K562 (cell line): Measurements from ENCODE around the gene DDX39A. TPM values are rescaled to one million over a fixed set of nuclear protein-coding genes. Genes with fewer than 3 reads are reported as not detected.

Source experiments
- ATAC-seq: fragments of 200-7000 bp; cut with Tn5 transposase; 3 replicates; pipeline ENCODE4 v1.9.1; 2020; ENCODE audit warnings: moderate library complexity
- BruUV-seq: library from RNA; stranded (reverse); fragments of 400-500 nt; replicated peaks from 2 replicates; lab custom pipeline; 2021; lab: Mats Ljungman, UMichigan
- CTCF ChIA-PET: fragments of 300-600 bp; formaldehyde crosslinking; extraction: SDS; loops from one replicate; lab custom pipeline; 2021; ENCODE audit warnings: low intra/inter-chr PET ratio; lab: Yijun Ruan, JAX
- POLR2A ChIA-PET: fragments of 300-600, 350-650 bp; sonication (Branson Sonifier 250); formaldehyde crosslinking; extraction: SDS; loops from one replicate; lab custom pipeline; 2021; ENCODE audit warnings: antibody characterized with exemption, inconsistent platforms; lab: Yijun Ruan, JAX
- DNase-seq, 4 experiments: peaks; one replicate each; pipeline versions ENCODE4 v3.0.0 to v3.0.0-alpha.2; 2011 to 2018; ENCODE audit warnings: low spot score in 3 of 4, mixed read lengths in 3 of 4; ENCODE audit errors: extremely low read depth in 1 of 4
- FAIRE-seq: peaks from 2 replicates; lab custom pipeline; 2011; peaks lifted over from hg19 to GRCh38; lab: Jason Lieb, UNC
- H2AFZ ChIP-seq: 2 replicates; pipeline ENCODE4 v1.6.0; 2011; ENCODE audit warnings: low read depth, low read length, control low read depth, inconsistent platforms
- H3K27ac ChIP-seq: fragments of 200-600 bp; 3 replicates; pipeline ENCODE4 v1.8.0; 2011; ENCODE audit warnings: low read depth, mild to moderate bottlenecking, control low read depth, inconsistent platforms, low read length, moderate library complexity, mixed read lengths; ENCODE audit errors: extremely low read depth
- H3K27me3 ChIP-seq, 2 experiments: fragments of 300-600 bp in 1 of 2; 2 replicates in 1 of 2; 3 replicates in 1 of 2; pipeline versions ENCODE4 v1.6.0 to v1.8.0; 2011; ENCODE audit warnings: inconsistent platforms in 2 of 2, low read length in 2 of 2, mild to moderate bottlenecking in 1 of 2, mixed read lengths in 1 of 2, moderate library complexity in 1 of 2; ENCODE audit not compliant: control insufficient read depth in 2 of 2, insufficient read depth in 2 of 2
- H3K36me3 ChIP-seq: fragments of 300-600 bp; 3 replicates; pipeline ENCODE4 v1.8.0; 2011; ENCODE audit warnings: mild to moderate bottlenecking, low read length, inconsistent platforms; ENCODE audit not compliant: control insufficient read depth, insufficient read depth
- H3K4me1 ChIP-seq, 2 experiments: fragments of 200-600 bp in 1 of 2; replicated peaks in 1 of 2; 2 replicates in 1 of 2; 3 replicates in 1 of 2; pipeline versions ENCODE4 v1.5.1 to v1.8.0; 2011; ENCODE audit warnings: inconsistent platforms in 2 of 2, low read length in 2 of 2, mild to moderate bottlenecking in 1 of 2, mixed read lengths in 1 of 2, moderate library complexity in 1 of 2; ENCODE audit not compliant: control insufficient read depth in 2 of 2, insufficient read depth in 2 of 2
- H3K4me2 ChIP-seq: 2 replicates; pipeline ENCODE4 v1.6.1; 2011; ENCODE audit warnings: low read length, control low read depth, inconsistent platforms, mixed read lengths; ENCODE audit not compliant: insufficient read depth
- H3K4me3 ChIP-seq: fragments of 200-600 bp; sonication (generic), shearing (Covaris generic); 2 replicates; pipeline ENCODE4 v1.5.1; 2016; ENCODE audit warnings: control low read depth, inconsistent platforms
- H3K79me2 ChIP-seq: fragments of 200-600 bp; 3 replicates; pipeline ENCODE4 v1.8.0; 2011; ENCODE audit warnings: low read length, inconsistent platforms; ENCODE audit not compliant: control insufficient read depth, insufficient read depth
- H3K9ac ChIP-seq, 2 experiments: 2 replicates each; pipeline versions ENCODE4 v1.6.0 to v1.6.1; 2011; ENCODE audit warnings: low read depth in 2 of 2, low read length in 2 of 2, control low read depth in 1 of 2, inconsistent platforms in 1 of 2, mild to moderate bottlenecking in 1 of 2, mixed read lengths in 1 of 2; ENCODE audit not compliant: insufficient read depth in 1 of 2
- H3K9me1 ChIP-seq: one replicate; pipeline ENCODE4 v1.6.0; 2011; ENCODE audit warnings: inconsistent platforms, mild to moderate bottlenecking, low read length, moderate library complexity; ENCODE audit not compliant: control insufficient read depth, insufficient read depth
- H3K9me3 ChIP-seq: replicated peaks from 2 replicates; pipeline ENCODE4 v1.5.1; 2011; ENCODE audit warnings: low read depth, low read length, inconsistent platforms; ENCODE audit not compliant: control insufficient read depth, insufficient read depth
- H4K20me1 ChIP-seq: replicated peaks from 2 replicates; pipeline ENCODE4 v1.6.1; 2011; ENCODE audit warnings: low read length, inconsistent platforms, mixed read lengths; ENCODE audit not compliant: control insufficient read depth, insufficient read depth
- EZH2 ChIP-seq: IDR thresholded peaks from 2 replicates; pipeline ENCODE4 v1.6.1; 2012; ENCODE audit warnings: low read depth, mild to moderate bottlenecking, inconsistent platforms, low read length, borderline replicate concordance
- MYNN ChIP-seq, 2 experiments: sonication (generic); formaldehyde crosslinking in 1 of 2; IDR thresholded peaks; 2 replicates each; pipeline versions ENCODE4 v1.5.0 to v1.6.1; 2016 to 2020; ENCODE audit warnings: antibody characterized with exemption in 1 of 2, missing genetic modification reagents in 1 of 2
- NFIC ChIP-seq: fragments of 450-650 bp; IDR thresholded peaks from 2 replicates; pipeline ENCODE4 v1.6.1; 2017; ENCODE audit warnings: mild to moderate bottlenecking, inconsistent platforms
- NR1H2 ChIP-seq: sonication (generic); formaldehyde crosslinking; IDR thresholded peaks from 2 replicates; pipeline ENCODE4 v1.4.0; 2020; ENCODE audit warnings: mild to moderate bottlenecking, missing genetic modification reagents
- POLR2A ChIP-seq: fragments of 450-650 bp; conservative IDR thresholded peaks from 2 replicates; pipeline ENCODE4 v1.6.1; 2016
- POLR2B ChIP-seq: fragments of 450-650 bp; IDR thresholded peaks from 2 replicates; pipeline ENCODE4 v1.6.1; 2018; ENCODE audit warnings: low read depth; ENCODE audit not compliant: partially characterized antibody
- POLR2G ChIP-seq: fragments of 200-400 bp; formaldehyde crosslinking; IDR thresholded peaks from 2 replicates; pipeline ENCODE4 v1.6.1; 2017; ENCODE audit warnings: low read depth, mild to moderate bottlenecking, antibody characterized with exemption, low read length, moderate library complexity
- RBFOX2 ChIP-seq: fragments of 200-400 bp; formaldehyde crosslinking; IDR thresholded peaks from 2 replicates; pipeline ENCODE4 v1.6.1; 2017; ENCODE audit warnings: low read depth, mild to moderate bottlenecking, low read length, moderate library complexity
- RBM22 ChIP-seq: fragments of 200-400 bp; formaldehyde crosslinking; IDR thresholded peaks from 2 replicates; pipeline ENCODE4 v1.6.1; 2018; ENCODE audit warnings: low read length, low read depth; ENCODE audit not compliant: poor library complexity, severe bottlenecking
- SIRT6 ChIP-seq: IDR thresholded peaks from one replicate; pipeline ENCODE4 v1.6.1; 2012; ENCODE audit warnings: low read depth, mild to moderate bottlenecking, control low read depth, inconsistent platforms, low read length, moderate library complexity
- SUPT5H ChIP-seq: fragments of 450-650 bp; IDR thresholded peaks from 2 replicates; pipeline ENCODE4 v1.6.1; 2016
- THRAP3 ChIP-seq: fragments of 450-650 bp; IDR thresholded peaks from 2 replicates; pipeline ENCODE4 v1.6.1; 2016; ENCODE audit warnings: mild to moderate bottlenecking, inconsistent platforms, borderline replicate concordance
- ZKSCAN1 ChIP-seq: fragments of 150-350 bp; IDR thresholded peaks from 2 replicates; pipeline ENCODE4 v1.6.1; 2016; ENCODE audit warnings: low read depth, low read length
- ZNF316 ChIP-seq: fragments of 450-650 bp; IDR thresholded peaks from 2 replicates; pipeline ENCODE4 v1.6.1; 2016
- ZNF696 ChIP-seq: fragments of 250-450 bp; sonication (Bioruptor Pico); conservative IDR thresholded peaks from 2 replicates; pipeline ENCODE4 v1.4.0; 2020; ENCODE audit warnings: mild to moderate bottlenecking, moderate library complexity
- WGBS: fragments of 100-300 bp; shearing (Covaris generic); methylation state at CpG from one replicate; pipeline ENCODE4 v1.1.6; 2016; ENCODE audit warnings: low coverage, mixed read lengths; ENCODE audit not compliant: insufficient coverage; ENCODE audit errors: missing lambda C conversion rate; 5-methylcytosine and 5-hydroxymethylcytosine counted together
- in situ Hi-C: fragments of 300-500 bp; cut with MboI; formaldehyde crosslinking; loops from 4 replicates; pipeline ENCODE4 v1.15.0; 2018; ENCODE audit warnings: inconsistent platforms, mixed read lengths
- intact Hi-C: fragments of 100-400 bp; cut with micrococcal nuclease; formaldehyde crosslinking; loops from 2 replicates; pipeline ENCODE4 v1.14.2; 2022
- polyA plus RNA-seq, 8 experiments: library from polyadenylated mRNA; depleted of rRNA in 4 of 8; stranded (reverse) in 5 of 8; unstranded in 3 of 8; fragments of >200 nt; fragmentation: Nextera tagmentation in 2 of 8; fragmentation: Illumina TruSeq in 1 of 8; extraction: Ambion mirVana in 2 of 8; extraction: Trizol in 1 of 8; gene quantifications; 2 replicates each; pipeline versions ENCODE4 v1.2.1 to v1.2.3, GENCODE V29; 2011 to 2014; ENCODE audit warnings: inconsistent platforms in 1 of 8, missing spikeins in 1 of 8
- total RNA-seq, 7 experiments: library from RNA; depleted of rRNA in 6 of 7; stranded (reverse); fragments of >200 nt in 6 of 7; fragmentation: Illumina TruSeq in 2 of 7; extraction: Trizol in 2 of 7; gene quantifications; 2 replicates each; pipeline versions ENCODE4 v1.2.1 to v1.2.3, GENCODE V29; 2011 to 2021; ENCODE audit warnings: low replicate concordance in 1 of 7
- TF ChIP-seq, protein P1 (sequence below): sonication (generic); formaldehyde crosslinking; IDR thresholded peaks from 2 replicates; pipeline ENCODE4 v1.8.1; 2023; ENCODE audit warnings: mild to moderate bottlenecking, missing genetic modification reagents
- TF ChIP-seq, protein P2 (sequence below): fragments of 250-450 bp; sonication (Bioruptor Pico); IDR thresholded peaks from 2 replicates; pipeline ENCODE4 v1.8.0; 2021; ENCODE audit warnings: borderline replicate concordance, mild to moderate bottlenecking, moderate library complexity; ENCODE audit not compliant: poor library complexity, severe bottlenecking
- TF ChIP-seq, protein P3 (sequence below), 2 experiments: IDR thresholded peaks; 2 replicates each; pipeline ENCODE4 v1.6.1; 2011; ENCODE audit warnings: borderline replicate concordance in 1 of 2, control low read depth in 1 of 2, low read depth in 1 of 2, low read length in 1 of 2, mild to moderate bottlenecking in 1 of 2, mixed read lengths in 1 of 2, moderate library complexity in 1 of 2; ENCODE audit not compliant: insufficient read depth in 1 of 2, insufficient read length in 1 of 2, poor library complexity in 1 of 2, severe bottlenecking in 1 of 2; ENCODE audit errors: extremely low read depth in 1 of 2

Gene DDX39A
- total and polyA plus RNA-seq, 9 of the 15 experiments (the other 6 are each of a cell fraction or from before 2014, with no cell fraction given), result 90.3 to 250 (median 188) TPM

DNA sequence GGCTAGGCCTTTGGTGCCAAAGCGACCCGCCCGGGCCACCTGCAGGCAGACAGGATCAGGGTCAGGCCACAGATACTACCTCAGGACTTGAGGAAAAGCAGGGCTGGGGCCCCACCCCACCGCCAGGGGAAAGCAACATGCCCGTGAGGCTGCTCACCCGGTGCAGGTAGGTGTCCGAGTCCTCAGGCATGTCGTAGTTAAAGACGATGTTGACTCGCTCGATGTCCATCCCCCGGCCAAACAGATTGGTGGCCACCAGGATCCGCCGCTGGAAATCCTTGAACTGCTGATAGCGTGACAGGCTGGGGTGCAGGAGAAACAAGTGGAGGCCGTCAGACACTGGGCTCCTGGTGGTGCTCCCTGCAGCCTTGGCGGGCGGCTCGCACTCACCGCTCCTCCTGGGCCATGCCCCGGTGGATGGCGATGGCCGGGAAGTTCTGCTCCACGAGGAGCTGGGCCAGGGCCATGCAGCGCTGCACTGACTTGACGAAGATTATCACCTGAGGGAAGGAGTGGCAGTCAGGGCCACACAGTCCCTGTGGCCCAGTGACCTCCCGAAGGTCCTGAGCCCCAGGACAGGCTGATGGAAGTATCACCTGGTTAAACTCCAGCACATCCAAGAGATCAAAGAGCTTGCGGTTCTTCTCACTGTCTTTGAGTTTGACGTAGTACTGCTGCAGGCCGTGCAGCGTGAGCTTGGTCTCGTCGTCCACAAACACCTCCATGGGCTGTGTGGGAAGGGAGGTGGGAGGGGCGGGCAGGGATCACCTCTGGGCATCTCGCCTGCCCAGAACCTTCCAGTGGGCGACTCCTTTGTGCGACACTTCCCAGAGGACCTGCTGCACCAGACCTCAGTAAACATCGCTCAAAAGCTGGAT lies 9.8 kb downstream of the DDX39A start:
- DNase-seq (peak in 2 of 4 experiments; percentile 7 to 11), ATAC-seq (no peak), FAIRE-seq (no peak)
- H3K9ac ChIP-seq, result peak overlapping the region in 1 of 2 experiments; percentile 33; a peak in 2 of 4 replicates
- WGBS, result 91% methylated on average over 35 of the region's 38 CpGs
- in situ Hi-C loops (no loop called here), intact Hi-C loops (loop anchor here (10.0 kb wide), 1 partner anchor 265 kb away; no protein-coding TSS in a partner anchor)
- H3K27ac ChIP-seq, result no peak overlapping the region
- CTCF ChIA-PET, result no interaction called here
- H3K4me3 ChIP-seq, result no peak overlapping the region
- BruUV-seq, result TSS peak; percentile 47
- no peaks in the 10 kb centered on the region for H3K27me3 ChIP-seq
- peaks cover 93% of the 10 kb centered on the region; the same call in 2 of the 3 replicates for H3K36me3 ChIP-seq
- peaks cover 64% of the 10 kb centered on the region for H4K20me1 ChIP-seq
- H3K4me1 ChIP-seq, result peaks cover 5 to 57% of the 10 kb centered on the region in 2 experiments; a peak in 4 of 5 replicates
- POLR2A ChIA-PET, result interaction anchor here (0.6 to 1.4 kb wide), 8 partner anchors 9 to 390 kb away, joined by 3 to 5 read pairs (median 4); partner anchors contain the start of gene DDX39A
- no peaks in the 10 kb centered on the region for H3K9me3 ChIP-seq
- H3K79me2 ChIP-seq, result peaks cover 34% of the 10 kb centered on the region
- no peak overlapping the region for H2AFZ ChIP-seq
- H3K9me1 ChIP-seq, result peaks cover 10% of the 10 kb centered on the region
- H3K4me2 ChIP-seq, result no peak overlapping the region
- TF ChIP-seq POLR2B, result peak; percentile 8
- TF ChIP-seq, protein P1, sequence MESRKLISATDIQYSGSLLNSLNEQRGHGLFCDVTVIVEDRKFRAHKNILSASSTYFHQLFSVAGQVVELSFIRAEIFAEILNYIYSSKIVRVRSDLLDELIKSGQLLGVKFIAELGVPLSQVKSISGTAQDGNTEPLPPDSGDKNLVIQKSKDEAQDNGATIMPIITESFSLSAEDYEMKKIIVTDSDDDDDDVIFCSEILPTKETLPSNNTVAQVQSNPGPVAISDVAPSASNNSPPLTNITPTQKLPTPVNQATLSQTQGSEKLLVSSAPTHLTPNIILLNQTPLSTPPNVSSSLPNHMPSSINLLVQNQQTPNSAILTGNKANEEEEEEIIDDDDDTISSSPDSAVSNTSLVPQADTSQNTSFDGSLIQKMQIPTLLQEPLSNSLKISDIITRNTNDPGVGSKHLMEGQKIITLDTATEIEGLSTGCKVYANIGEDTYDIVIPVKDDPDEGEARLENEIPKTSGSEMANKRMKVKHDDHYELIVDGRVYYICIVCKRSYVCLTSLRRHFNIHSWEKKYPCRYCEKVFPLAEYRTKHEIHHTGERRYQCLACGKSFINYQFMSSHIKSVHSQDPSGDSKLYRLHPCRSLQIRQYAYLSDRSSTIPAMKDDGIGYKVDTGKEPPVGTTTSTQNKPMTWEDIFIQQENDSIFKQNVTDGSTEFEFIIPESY (CRISPR knock-in tag), result peak; percentile 68; the same call in 1 of the 2 replicates
- TF ChIP-seq THRAP3, result no peak
- TF ChIP-seq RBM22, result peak; percentile 79
- TF ChIP-seq ZKSCAN1, result no peak
- no peak for TF ChIP-seq ZNF316
- no peak for TF ChIP-seq NFIC
- peak; percentile 78 for TF ChIP-seq POLR2G
- TF ChIP-seq MYNN (IDR thresholded peaks at IDR 0.05), result 0 out of 2 replicates have a peak, but pooled peaks have one; percentile 1
- no peak for TF ChIP-seq MYNN (CRISPR knock-in tag; IDR thresholded peaks at IDR 0.05)
- TF ChIP-seq POLR2A, result peak; percentile 48
- TF ChIP-seq SIRT6, result peak; percentile 76
- no peak for TF ChIP-seq ZNF696 (CRISPR knock-in tag)
- TF ChIP-seq EZH2, result no peak
- peak; percentile 57 for TF ChIP-seq SUPT5H
- TF ChIP-seq NR1H2 (CRISPR knock-in tag), result no peak
- TF ChIP-seq, protein P2, sequence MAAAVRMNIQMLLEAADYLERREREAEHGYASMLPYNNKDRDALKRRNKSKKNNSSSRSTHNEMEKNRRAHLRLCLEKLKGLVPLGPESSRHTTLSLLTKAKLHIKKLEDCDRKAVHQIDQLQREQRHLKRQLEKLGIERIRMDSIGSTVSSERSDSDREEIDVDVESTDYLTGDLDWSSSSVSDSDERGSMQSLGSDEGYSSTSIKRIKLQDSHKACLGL (CRISPR knock-in tag), result no peak
- TF ChIP-seq, protein P3, sequence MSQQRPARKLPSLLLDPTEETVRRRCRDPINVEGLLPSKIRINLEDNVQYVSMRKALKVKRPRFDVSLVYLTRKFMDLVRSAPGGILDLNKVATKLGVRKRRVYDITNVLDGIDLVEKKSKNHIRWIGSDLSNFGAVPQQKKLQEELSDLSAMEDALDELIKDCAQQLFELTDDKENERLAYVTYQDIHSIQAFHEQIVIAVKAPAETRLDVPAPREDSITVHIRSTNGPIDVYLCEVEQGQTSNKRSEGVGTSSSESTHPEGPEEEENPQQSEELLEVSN (IDR thresholded peaks at IDR 0.05; ENCODE audit: borderline replicate concordance in 1 of 2, extremely low read depth in 1 of 2, insufficient read depth in 1 of 2, insufficient read length in 1 of 2, low read depth in 1 of 2, low read length in 1 of 2, poor library complexity in 1 of 2, severe bottlenecking in 1 of 2), result no peak
- TF ChIP-seq RBFOX2, result peak; percentile 70
